HepG2 (cell line): ENCODE results near the gene TSPAN13. TPM values are rescaled to one million over a fixed set of nuclear protein-coding genes. Genes with fewer than 3 reads are reported as not detected.

Experiments
- ATAC-seq: fragments of 200-7000 bp; cut with Tn5 transposase; 3 replicates; pipeline ENCODE4 v1.9.1; 2020; ENCODE audit warnings: mild to moderate bottlenecking, moderate library complexity
- Bru-seq: library from RNA; stranded (reverse); fragments of 400-500 nt; gene quantifications from one replicate; lab custom pipeline; 2021; lab: Mats Ljungman, UMichigan
- BruChase-seq, 2 experiments: library from RNA; stranded (reverse); fragments of 400-500 nt; gene quantifications; one replicate each; lab custom pipeline; 2021; lab: Mats Ljungman, UMichigan
- BruUV-seq: library from RNA; stranded (reverse); fragments of 400-500 nt; replicated peaks from 2 replicates; lab custom pipeline; 2021; lab: Mats Ljungman, UMichigan
- CTCF ChIA-PET: fragments of 300-600 bp; formaldehyde crosslinking; extraction: SDS; loops from one replicate; lab custom pipeline; 2021; ENCODE audit warnings: low total read pairs, inconsistent platforms, low intra/inter-chr PET ratio; lab: Yijun Ruan, JAX
- POLR2A ChIA-PET: fragments of 350-600 bp; sonication (Branson Sonifier 250); formaldehyde crosslinking; loops from one replicate; lab custom pipeline; 2020; ENCODE audit warnings: antibody characterized with exemption, inconsistent platforms; lab: Yijun Ruan, JAX
- DNase-seq: peaks from one replicate; pipeline ENCODE4 v3.0.0-alpha.2; 2015; ENCODE audit warnings: low spot score
- FAIRE-seq: peaks from 3 replicates; lab custom pipeline; 2011; peaks lifted over from hg19 to GRCh38; lab: Jason Lieb, UNC
- H2AFZ ChIP-seq: one replicate; pipeline ENCODE4 v1.6.1; 2011; ENCODE audit warnings: low read length, inconsistent platforms
- H3K27ac ChIP-seq: fragments of 300-600 bp; 3 replicates; pipeline ENCODE4 v1.8.0; 2011; ENCODE audit warnings: mixed run types, mild to moderate bottlenecking, mixed read lengths, low read length, inconsistent platforms; ENCODE audit not compliant: insufficient read depth; ENCODE audit errors: extremely low read length
- H3K27me3 ChIP-seq, 2 experiments: fragments of 200-600 bp in 1 of 2; 2 replicates in 1 of 2; 3 replicates in 1 of 2; pipeline versions ENCODE4 v1.6.0 to v1.8.0; 2011; ENCODE audit warnings: low read length in 2 of 2, mild to moderate bottlenecking in 2 of 2, moderate library complexity in 2 of 2, inconsistent platforms in 1 of 2; ENCODE audit not compliant: insufficient read depth in 2 of 2, control insufficient read depth in 1 of 2
- H3K36me3 ChIP-seq, 2 experiments: fragments of 200-600 bp in 1 of 2; replicated peaks in 1 of 2; 2 replicates in 1 of 2; 3 replicates in 1 of 2; pipeline versions ENCODE4 v1.5.1 to v1.8.0; 2011; ENCODE audit warnings: low read length in 2 of 2, inconsistent platforms in 1 of 2; ENCODE audit not compliant: insufficient read depth in 2 of 2, control insufficient read depth in 1 of 2
- H3K4me1 ChIP-seq: 2 replicates; pipeline ENCODE4 v1.5.1; 2012; ENCODE audit warnings: low read length, inconsistent platforms; ENCODE audit not compliant: insufficient read depth
- H3K4me2 ChIP-seq: 2 replicates; pipeline ENCODE4 v1.6.0; 2011; ENCODE audit warnings: low read depth, low read length, inconsistent platforms
- H3K4me3 ChIP-seq, 3 experiments: fragments of 200-600 bp in 1 of 3; sonication (generic), shearing (Covaris generic) in 1 of 3; replicated peaks in 1 of 3; 2 replicates each; pipeline ENCODE4 v1.5.1; 2011 to 2016; ENCODE audit warnings: low read length in 3 of 3, inconsistent platforms in 2 of 3, low read depth in 2 of 3, mild to moderate bottlenecking in 2 of 3, control low read depth in 1 of 3, mixed read lengths in 1 of 3; ENCODE audit not compliant: insufficient read depth in 1 of 3
- H3K79me2 ChIP-seq: one replicate; pipeline ENCODE4 v1.6.1; 2011; ENCODE audit warnings: low read length, inconsistent platforms; ENCODE audit not compliant: insufficient read depth
- H3K9ac ChIP-seq: 2 replicates; pipeline ENCODE4 v1.6.0; 2011; ENCODE audit warnings: mild to moderate bottlenecking, low read depth, low read length, inconsistent platforms; ENCODE audit not compliant: insufficient read depth
- H3K9me3 ChIP-seq: 2 replicates; pipeline ENCODE4 v1.5.1; 2012; ENCODE audit warnings: mild to moderate bottlenecking, low read length
- H4K20me1 ChIP-seq: 2 replicates; pipeline ENCODE4 v1.6.0; 2011; ENCODE audit warnings: inconsistent platforms, mild to moderate bottlenecking, low read length, moderate library complexity; ENCODE audit not compliant: insufficient read depth
- ERF ChIP-seq: IDR thresholded peaks from 2 replicates; pipeline ENCODE4 v1.6.1; 2018; ENCODE audit warnings: missing biosample characterization, missing genetic modification reagents
- LCORL ChIP-seq, 2 experiments: fragments of 450-650 bp in 1 of 2; sonication (generic) in 1 of 2; formaldehyde crosslinking in 1 of 2; IDR thresholded peaks; 2 replicates each; pipeline versions ENCODE4 v1.5.0 to v1.6.1; 2017 to 2020; ENCODE audit warnings: antibody characterized with exemption in 1 of 2, missing genetic modification reagents in 1 of 2
- MAZ ChIP-seq, 2 experiments: sonication (generic) in 1 of 2; formaldehyde crosslinking in 1 of 2; IDR thresholded peaks; 2 replicates each; pipeline versions ENCODE4 v1.5.0 to v1.6.1; 2012 to 2020; ENCODE audit warnings: low read depth in 2 of 2, mild to moderate bottlenecking in 2 of 2, borderline replicate concordance in 1 of 2, improper control_type of control experiment in 1 of 2, low read length in 1 of 2, missing genetic modification reagents in 1 of 2, moderate library complexity in 1 of 2
- NFYC ChIP-seq: IDR thresholded peaks from 2 replicates; pipeline ENCODE4 v1.6.1; 2016; ENCODE audit warnings: missing genetic modification reagents, missing compliant biosample characterization
- TBX2 ChIP-seq: sonication (generic); formaldehyde crosslinking; IDR thresholded peaks from 2 replicates; pipeline ENCODE4 v1.5.0; 2020; ENCODE audit warnings: missing genetic modification reagents, mild to moderate bottlenecking, borderline replicate concordance
- TEAD2 ChIP-seq: sonication (generic); formaldehyde crosslinking; IDR thresholded peaks from 2 replicates; pipeline ENCODE4 v1.9.0; 2021; ENCODE audit warnings: missing genetic modification reagents
- TEAD3 ChIP-seq: optimal IDR thresholded peaks from 2 replicates; pipeline ENCODE3; 2016; ENCODE audit warnings: borderline replicate concordance
- TOPORS ChIP-seq: sonication (generic); formaldehyde crosslinking; IDR thresholded peaks from 2 replicates; pipeline ENCODE4 v1.8.0; 2023; ENCODE audit warnings: mild to moderate bottlenecking, missing genetic modification reagents
- ZNF343 ChIP-seq: sonication (generic); formaldehyde crosslinking; IDR thresholded peaks from 2 replicates; pipeline ENCODE4 v1.4.0; 2020; ENCODE audit warnings: mild to moderate bottlenecking, missing genetic modification reagents
- WGBS: methylation state at CpG from one replicate; pipeline ENCODE4 v1.1.6; 2017; ENCODE audit warnings: low lambda C conversion rate; 5-methylcytosine and 5-hydroxymethylcytosine counted together
- in situ Hi-C: cut with HindIII; loops from 2 replicates; pipeline ENCODE4 v1.10.0; 2017; ENCODE audit warnings: low pct_unique_long_range_greater_than_20kb; ENCODE audit not compliant: extremely low pct_ligation_motif_present
- intact Hi-C: fragments of 100-400 bp; cut with micrococcal nuclease; formaldehyde crosslinking; loops from one replicate; pipeline ENCODE4 v1.10.0; 2022; ENCODE audit not compliant: unreplicated experiment
- long read RNA-seq, 2 experiments: library from RNA in 1 of 2; library from polyadenylated mRNA in 1 of 2; stranded (forward) in 1 of 2; unstranded in 1 of 2; transcript quantifications; one replicate each; pipeline ENCODE4 v2.0.0, GENCODE V29; 2019 to 2022
- polyA minus RNA-seq, 3 experiments: library from RNA; depleted of rRNA, polyadenylated mRNA; stranded (reverse); fragments of >200 nt; gene quantifications; 2 replicates each; pipeline ENCODE4 v1.2.3, GENCODE V29; 2011; ENCODE audit warnings: low replicate concordance in 1 of 3
- polyA plus RNA-seq, 8 experiments: library from polyadenylated mRNA; depleted of rRNA in 3 of 8; stranded (reverse) in 7 of 8; unstranded in 1 of 8; fragments of >200 nt; fragmentation: Illumina TruSeq in 4 of 8; extraction: Trizol in 4 of 8; gene quantifications; 2 replicates each; pipeline versions ENCODE4 v1.2.1 to v1.2.3, GENCODE V29; 2011 to 2016; ENCODE audit warnings: low read depth in 4 of 8, missing spikeins in 1 of 8, mixed read lengths in 1 of 8; ENCODE audit not compliant: insufficient read depth in 1 of 8
- total RNA-seq, 5 experiments: library from RNA; depleted of rRNA; stranded (reverse); fragments of >200 nt; fragmentation: Illumina TruSeq; extraction: Trizol; gene quantifications; 2 replicates each; pipeline ENCODE4 v1.2.3, GENCODE V29; 2016; ENCODE audit warnings: low read depth in 1 of 5
- TF ChIP-seq, protein P1 (sequence below): IDR thresholded peaks from 2 replicates; pipeline ENCODE4 v1.4.0; 2020; ENCODE audit warnings: mild to moderate bottlenecking, missing genetic modification reagents
- TF ChIP-seq, protein P2 (sequence below): sonication (generic); formaldehyde crosslinking; IDR thresholded peaks from 2 replicates; pipeline ENCODE4 v1.5.1; 2020; ENCODE audit warnings: mild to moderate bottlenecking, moderate library complexity, missing genetic modification reagents

TSPAN13 gene
- 4.7 and 6.2 TPM in 2 replicates for total RNA-seq (2016; rRNA removed; fragmentation: Illumina TruSeq; extraction: Trizol)
- total RNA-seq (2016; cell fraction: cytosol; rRNA removed; fragmentation: Illumina TruSeq; extraction: Trizol; ENCODE audit: low read depth) = 3.1 and 3.7 TPM in 2 replicates
- total RNA-seq (2016; cell fraction: insoluble cytoplasmic fraction; rRNA removed; fragmentation: Illumina TruSeq; extraction: Trizol) = 4.8 and 7.0 TPM in 2 replicates
- 5.3 and 5.7 TPM in 2 replicates for total RNA-seq (2016; cell fraction: membrane; rRNA removed; fragmentation: Illumina TruSeq; extraction: Trizol)
- 7.2 and 7.6 TPM in 2 replicates for total RNA-seq (2016; cell fraction: nucleus; rRNA removed; fragmentation: Illumina TruSeq; extraction: Trizol)
- polyA plus RNA-seq (2011; rRNA removed) = 5.8 and 6.4 TPM in 2 replicates
- polyA plus RNA-seq (2011; cell fraction: cytosol; rRNA removed) = 2.9 and 4.7 TPM in 2 replicates
- polyA plus RNA-seq (2011; cell fraction: nucleus; rRNA removed) = 0.72 and 1.4 TPM in 2 replicates
- polyA plus RNA-seq (2012) = 4.5 and 4.8 TPM in 2 replicates
- polyA plus RNA-seq (2016; cell fraction: cytosol; fragmentation: Illumina TruSeq; extraction: Trizol; ENCODE audit: low read depth) = 6.5 and 8.4 TPM in 2 replicates
- polyA plus RNA-seq (2016; cell fraction: insoluble cytoplasmic fraction; fragmentation: Illumina TruSeq; extraction: Trizol; ENCODE audit: low read depth) = 8.4 and 8.8 TPM in 2 replicates
- polyA plus RNA-seq (2016; cell fraction: membrane; fragmentation: Illumina TruSeq; extraction: Trizol; ENCODE audit: low read depth) = 9.8 and 11.1 TPM in 2 replicates
- polyA plus RNA-seq (2016; cell fraction: nucleus; fragmentation: Illumina TruSeq; extraction: Trizol; ENCODE audit: insufficient read depth, low read depth) = 18.0 and 18.5 TPM in 2 replicates
- polyA minus RNA-seq (2011; rRNA and poly(A)+ RNA removed; ENCODE audit: low replicate concordance) = 2.2 and 2.7 TPM in 2 replicates
- polyA minus RNA-seq (2011; cell fraction: cytosol; rRNA and poly(A)+ RNA removed) = 1.1 and 4.4 TPM in 2 replicates
- 1.0 and 1.5 TPM in 2 replicates for polyA minus RNA-seq (2011; cell fraction: nucleus; rRNA and poly(A)+ RNA removed)
- percentile 52 among the genes with signal in this experiment for Bru-seq, nascent RNA
- percentile 61 among the genes with signal in this experiment for BruChase-seq, experiment 1, labeled RNA remaining after a 6-hour chase
- BruChase-seq, experiment 2, labeled RNA remaining after a 2-hour chase = percentile 61 among the genes with signal in this experiment
- long read RNA-seq, experiment 1, transcript TSPAN13-201 (6 exons, 2,093 nt) = major isoform, 22 of 24 reads
- long read RNA-seq, experiment 1, partial matches to known transcripts = 1 of 24 reads
- long read RNA-seq, experiment 1, other reads (novel, unspliced or antisense) = 1 of 24 reads
- long read RNA-seq, experiment 2, partial matches to known transcripts = 0 of 7 reads
- long read RNA-seq, experiment 2, other reads (novel, unspliced or antisense) = 3 of 7 reads

GRCh38 chr7:16753102-16753931 is at the start of gene TSPAN13:
TSPAN13 (plus strand) TSS chr7:16753755; CDS start chr7:16753968, 213 bp downstream.
- ATAC-seq (peak; percentile 97), FAIRE-seq (peak; percentile 46), DNase-seq (peak; percentile 81)
- Histone ChIP-seq H3K79me2 (no peaks in the 10 kb centered on the region), H3K9me3 (no peaks in the 10 kb centered on the region), H3K27ac (peak within 1 kb of the TSS; percentile 17), H3K4me3 (peak within 1 kb of the TSS; percentile 62 to 80 (median 71)), H3K36me3 (no peaks in the 10 kb centered on the region), H3K27me3 (peaks cover 0 to 13% of the 10 kb centered on the region in 2 experiments; a peak in 3 of 5 replicates), H3K4me2 (peak within 1 kb of the TSS; percentile 89), H4K20me1 (no peaks in the 10 kb centered on the region), H2AFZ (no peak within 1 kb of the TSS), H3K9ac (peak within 1 kb of the TSS; percentile 46; the same call in 1 of the 2 replicates), H3K4me1 (peaks cover 15% of the 10 kb centered on the region; the same call in 1 of the 2 replicates)
- WGBS = 9% methylated on average over 18 of the region's 48 CpGs
- ChIA-PET CTCF (no interaction called here), POLR2A (no interaction called here)
- intact Hi-C loops (no loop called here), in situ Hi-C loops (no loop called here)
- BruUV-seq = no TSS peak
- TF ChIP-seq NFYC (peak; percentile 69), TOPORS (CRISPR knock-in tag) (no peak), MAZ (IDR thresholded peaks at IDR 0.05; ENCODE audit: borderline replicate concordance, low read depth, low read length) (peak; percentile 47; the same call in 1 of the 2 replicates), MAZ (CRISPR knock-in tag; IDR thresholded peaks at IDR 0.05; ENCODE audit: low read depth) (0 out of 2 replicates have a peak, but pooled peaks have one; percentile 15), ERF (0 out of 2 replicates have a peak, but pooled peaks have one; percentile 15), LCORL (IDR thresholded peaks at IDR 0.05) (no peak), LCORL (CRISPR knock-in tag; IDR thresholded peaks at IDR 0.05) (peak; percentile 67), TEAD3 (CRISPR knock-in tag) (peak; percentile 33), TBX2 (CRISPR knock-in tag) (0 out of 2 replicates have a peak, but pooled peaks have one; percentile 19), ZNF343 (CRISPR knock-in tag) (no peak), TEAD2 (CRISPR knock-in tag) (no peak)
- TF ChIP-seq, protein P1, sequence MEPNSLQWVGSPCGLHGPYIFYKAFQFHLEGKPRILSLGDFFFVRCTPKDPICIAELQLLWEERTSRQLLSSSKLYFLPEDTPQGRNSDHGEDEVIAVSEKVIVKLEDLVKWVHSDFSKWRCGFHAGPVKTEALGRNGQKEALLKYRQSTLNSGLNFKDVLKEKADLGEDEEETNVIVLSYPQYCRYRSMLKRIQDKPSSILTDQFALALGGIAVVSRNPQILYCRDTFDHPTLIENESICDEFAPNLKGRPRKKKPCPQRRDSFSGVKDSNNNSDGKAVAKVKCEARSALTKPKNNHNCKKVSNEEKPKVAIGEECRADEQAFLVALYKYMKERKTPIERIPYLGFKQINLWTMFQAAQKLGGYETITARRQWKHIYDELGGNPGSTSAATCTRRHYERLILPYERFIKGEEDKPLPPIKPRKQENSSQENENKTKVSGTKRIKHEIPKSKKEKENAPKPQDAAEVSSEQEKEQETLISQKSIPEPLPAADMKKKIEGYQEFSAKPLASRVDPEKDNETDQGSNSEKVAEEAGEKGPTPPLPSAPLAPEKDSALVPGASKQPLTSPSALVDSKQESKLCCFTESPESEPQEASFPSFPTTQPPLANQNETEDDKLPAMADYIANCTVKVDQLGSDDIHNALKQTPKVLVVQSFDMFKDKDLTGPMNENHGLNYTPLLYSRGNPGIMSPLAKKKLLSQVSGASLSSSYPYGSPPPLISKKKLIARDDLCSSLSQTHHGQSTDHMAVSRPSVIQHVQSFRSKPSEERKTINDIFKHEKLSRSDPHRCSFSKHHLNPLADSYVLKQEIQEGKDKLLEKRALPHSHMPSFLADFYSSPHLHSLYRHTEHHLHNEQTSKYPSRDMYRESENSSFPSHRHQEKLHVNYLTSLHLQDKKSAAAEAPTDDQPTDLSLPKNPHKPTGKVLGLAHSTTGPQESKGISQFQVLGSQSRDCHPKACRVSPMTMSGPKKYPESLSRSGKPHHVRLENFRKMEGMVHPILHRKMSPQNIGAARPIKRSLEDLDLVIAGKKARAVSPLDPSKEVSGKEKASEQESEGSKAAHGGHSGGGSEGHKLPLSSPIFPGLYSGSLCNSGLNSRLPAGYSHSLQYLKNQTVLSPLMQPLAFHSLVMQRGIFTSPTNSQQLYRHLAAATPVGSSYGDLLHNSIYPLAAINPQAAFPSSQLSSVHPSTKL (CRISPR knock-in tag) = peak; percentile 64
- TF ChIP-seq, protein P2, sequence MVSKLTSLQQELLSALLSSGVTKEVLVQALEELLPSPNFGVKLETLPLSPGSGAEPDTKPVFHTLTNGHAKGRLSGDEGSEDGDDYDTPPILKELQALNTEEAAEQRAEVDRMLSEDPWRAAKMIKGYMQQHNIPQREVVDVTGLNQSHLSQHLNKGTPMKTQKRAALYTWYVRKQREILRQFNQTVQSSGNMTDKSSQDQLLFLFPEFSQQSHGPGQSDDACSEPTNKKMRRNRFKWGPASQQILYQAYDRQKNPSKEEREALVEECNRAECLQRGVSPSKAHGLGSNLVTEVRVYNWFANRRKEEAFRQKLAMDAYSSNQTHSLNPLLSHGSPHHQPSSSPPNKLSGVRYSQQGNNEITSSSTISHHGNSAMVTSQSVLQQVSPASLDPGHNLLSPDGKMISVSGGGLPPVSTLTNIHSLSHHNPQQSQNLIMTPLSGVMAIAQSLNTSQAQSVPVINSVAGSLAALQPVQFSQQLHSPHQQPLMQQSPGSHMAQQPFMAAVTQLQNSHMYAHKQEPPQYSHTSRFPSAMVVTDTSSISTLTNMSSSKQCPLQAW (CRISPR knock-in tag) = peak; percentile 38; the same call in 1 of the 2 replicates
